Mammary epithelial cell (primary cell): Measurements from ENCODE around the gene CLTC.

Source experiments
- CTCF ChIP-seq, 2 donors: IDR thresholded peaks in 1 of 2; conservative IDR thresholded peaks in 1 of 2; 2 replicates each; pipeline ENCODE4 v1.5.1; 2011 to 2012; ENCODE audit warnings: inconsistent platforms in 2 of 2, low read length in 2 of 2, mild to moderate bottlenecking in 2 of 2, control low read depth in 1 of 2, low read depth in 1 of 2; ENCODE audit not compliant: insufficient read depth in 1 of 2; ENCODE audit errors: extremely low read depth in 1 of 2
- EZH2 ChIP-seq: IDR thresholded peaks from 2 replicates; pipeline ENCODE4 v1.6.1; 2012; ENCODE audit warnings: low read length, inconsistent platforms, borderline replicate concordance

- no peak for TF ChIP-seq EZH2
- TF ChIP-seq CTCF (conservative IDR thresholded peaks at IDR 0.05 in 1 of 2, IDR thresholded peaks at IDR 0.05 in 1 of 2; ENCODE audit: extremely low read depth in 1 of 2, insufficient read depth in 1 of 2, low read depth in 1 of 2, low read length in 2 of 2): no peak
Measured at GRCh38 chr17:59733697-59734096, 114.0 kb downstream of the CLTC start.
